AG09309 (cell line): ENCODE data around the gene VAV3.
"Not testable (repeated sequence)": the region's sequence is repeated elsewhere in the genome, so short reads cannot be mapped to it uniquely, and the experiment has no call there.

Experiments
- DNase-seq: peaks from one replicate; pipeline ENCODE4 v3.0.0-alpha.2; 2010; ENCODE audit warnings: low read depth
- H3K4me3 ChIP-seq: 2 replicates; pipeline ENCODE4 v1.5.1; 2011; ENCODE audit warnings: mild to moderate bottlenecking, low read depth, low read length, moderate library complexity; ENCODE audit not compliant: control insufficient read depth
- TF ChIP-seq, protein P1 (sequence below): IDR thresholded peaks from 2 replicates; pipeline ENCODE4 v1.5.1; 2011; ENCODE audit warnings: mild to moderate bottlenecking, low read depth, low read length, inconsistent platforms; ENCODE audit not compliant: insufficient read depth, control insufficient read depth; ENCODE audit errors: missing control alignments

VAV3 gene

DNA sequence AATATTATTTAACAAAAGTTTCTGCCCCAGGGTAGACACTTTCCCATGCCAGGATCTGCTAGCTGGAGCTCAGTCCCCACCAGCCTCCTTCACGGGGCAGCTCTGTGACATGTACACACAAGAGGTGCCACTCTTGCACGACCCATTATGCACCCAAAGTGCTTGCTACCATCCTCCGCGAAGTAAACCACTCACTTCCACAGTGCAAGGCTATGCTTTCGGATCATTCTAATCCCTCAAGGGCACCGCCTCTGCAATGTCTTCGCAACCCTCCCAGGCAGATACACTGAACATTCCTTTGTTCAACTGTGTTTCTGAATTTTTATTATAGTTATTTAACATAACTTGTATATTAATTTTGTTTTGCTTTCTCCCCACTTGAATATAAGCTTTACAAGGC, 303.8 kb downstream of the VAV3 start:
- DNase-seq: no peak
- TF ChIP-seq, protein P1, sequence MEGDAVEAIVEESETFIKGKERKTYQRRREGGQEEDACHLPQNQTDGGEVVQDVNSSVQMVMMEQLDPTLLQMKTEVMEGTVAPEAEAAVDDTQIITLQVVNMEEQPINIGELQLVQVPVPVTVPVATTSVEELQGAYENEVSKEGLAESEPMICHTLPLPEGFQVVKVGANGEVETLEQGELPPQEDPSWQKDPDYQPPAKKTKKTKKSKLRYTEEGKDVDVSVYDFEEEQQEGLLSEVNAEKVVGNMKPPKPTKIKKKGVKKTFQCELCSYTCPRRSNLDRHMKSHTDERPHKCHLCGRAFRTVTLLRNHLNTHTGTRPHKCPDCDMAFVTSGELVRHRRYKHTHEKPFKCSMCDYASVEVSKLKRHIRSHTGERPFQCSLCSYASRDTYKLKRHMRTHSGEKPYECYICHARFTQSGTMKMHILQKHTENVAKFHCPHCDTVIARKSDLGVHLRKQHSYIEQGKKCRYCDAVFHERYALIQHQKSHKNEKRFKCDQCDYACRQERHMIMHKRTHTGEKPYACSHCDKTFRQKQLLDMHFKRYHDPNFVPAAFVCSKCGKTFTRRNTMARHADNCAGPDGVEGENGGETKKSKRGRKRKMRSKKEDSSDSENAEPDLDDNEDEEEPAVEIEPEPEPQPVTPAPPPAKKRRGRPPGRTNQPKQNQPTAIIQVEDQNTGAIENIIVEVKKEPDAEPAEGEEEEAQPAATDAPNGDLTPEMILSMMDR: no peak
- H3K4me3 ChIP-seq: no peak overlapping the region

DNA sequence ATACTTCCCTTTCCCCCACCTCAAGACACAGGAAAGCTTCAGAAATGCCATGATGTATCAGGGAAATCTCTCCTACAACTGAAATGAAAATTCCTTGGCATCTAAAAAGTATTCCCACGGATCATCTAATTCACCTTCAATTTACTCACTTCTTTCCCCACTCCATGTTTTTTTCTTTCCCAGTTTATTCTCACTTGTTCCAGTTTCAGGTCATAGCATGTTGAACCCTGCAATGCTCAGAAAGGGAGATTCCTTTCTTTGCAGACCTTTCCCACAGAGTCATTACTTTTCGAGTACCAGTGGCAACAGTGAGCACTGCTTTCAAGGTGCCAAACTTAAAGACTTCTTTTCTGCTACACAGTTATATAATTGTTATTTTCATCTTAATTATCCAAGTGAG, 305.0 kb downstream of the VAV3 start:
- no peak overlapping the region for H3K4me3 ChIP-seq
- no peak for DNase-seq
- TF ChIP-seq, protein P1: no peak

DNA sequence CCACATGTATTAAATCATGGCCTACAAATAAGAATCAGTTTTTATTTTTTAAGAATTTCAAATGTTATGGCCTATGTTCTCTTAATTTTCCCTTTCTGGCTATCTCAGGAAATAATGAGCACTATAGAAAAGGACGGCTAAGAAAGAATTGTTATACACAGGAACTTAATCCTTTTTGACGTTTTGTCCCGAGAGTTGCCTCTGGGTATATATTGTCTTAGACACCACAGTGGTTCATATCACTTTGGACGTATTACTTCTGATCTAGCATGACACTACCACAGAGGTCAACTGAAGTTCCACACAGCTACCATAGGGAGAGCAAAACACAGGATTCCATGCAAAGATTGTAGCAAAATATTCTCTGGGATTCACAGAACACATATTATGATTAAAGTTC, 307.6 kb downstream of the VAV3 start:
- no peak overlapping the region for H3K4me3 ChIP-seq
- DNase-seq: no peak
- TF ChIP-seq, protein P1: no peak

DNA sequence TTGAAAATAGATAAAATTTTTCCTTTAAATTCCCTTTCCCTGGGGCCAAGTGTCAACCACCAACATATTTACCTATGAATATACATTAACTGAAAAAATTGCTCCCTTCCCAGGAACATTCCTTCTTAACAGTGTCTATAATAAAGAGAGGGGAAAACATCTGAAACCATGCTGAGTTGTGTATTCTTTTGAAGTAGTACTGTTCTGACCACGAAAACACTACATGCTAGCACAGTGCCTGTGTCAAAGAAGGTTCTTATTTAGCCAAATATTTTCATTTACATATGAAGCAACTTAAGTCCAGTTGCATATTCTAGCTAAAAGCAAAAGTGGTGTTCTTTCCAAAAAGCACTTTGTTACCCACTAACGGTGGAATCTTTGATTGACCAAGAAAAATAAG, 311.2 kb downstream of the VAV3 start:
- TF ChIP-seq, protein P1: no peak
- no peak overlapping the region for H3K4me3 ChIP-seq
- DNase-seq: no peak

DNA sequence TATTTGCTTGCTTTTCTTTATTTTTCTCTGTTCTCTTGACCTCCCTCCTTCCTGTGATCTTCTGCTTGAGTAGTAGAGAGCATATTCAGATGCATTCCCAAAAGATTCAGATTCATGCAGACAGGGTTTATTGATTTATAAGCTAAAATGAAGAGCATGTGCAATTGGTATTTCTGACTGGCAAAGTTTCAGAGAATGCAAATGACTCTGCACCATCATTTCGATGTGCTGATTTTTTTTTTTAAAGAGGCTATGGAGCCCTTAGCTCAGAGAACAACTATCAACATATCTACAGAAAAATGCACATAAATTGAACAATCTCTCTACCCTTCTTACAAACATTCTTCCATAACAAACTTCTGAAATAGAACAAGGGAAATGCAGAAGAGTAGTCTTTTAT, 312.0 kb downstream of the VAV3 start:
- no peak for DNase-seq
- TF ChIP-seq, protein P1: no peak
- no peak overlapping the region for H3K4me3 ChIP-seq

DNA sequence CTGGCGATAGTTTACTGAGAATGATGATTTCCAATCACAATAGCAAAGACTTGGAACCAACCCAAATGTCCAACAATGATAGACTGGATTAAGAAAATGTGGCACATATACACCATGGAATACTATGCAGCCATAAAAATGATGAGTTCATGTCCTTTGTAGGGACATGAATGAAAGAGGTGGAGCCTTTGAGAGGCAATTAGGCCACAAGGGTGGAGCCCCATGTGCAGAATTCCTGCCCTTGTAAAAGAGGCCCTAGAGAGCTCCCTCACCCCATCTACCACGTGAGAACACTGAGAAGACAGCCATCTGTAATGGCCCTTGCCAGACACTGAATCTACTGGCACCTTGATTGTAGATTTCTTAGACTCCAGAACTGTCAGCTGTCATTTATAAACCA, 314.2 kb downstream of the VAV3 start:
- not testable (repeated sequence) for H3K4me3 ChIP-seq, DNase-seq

DNA sequence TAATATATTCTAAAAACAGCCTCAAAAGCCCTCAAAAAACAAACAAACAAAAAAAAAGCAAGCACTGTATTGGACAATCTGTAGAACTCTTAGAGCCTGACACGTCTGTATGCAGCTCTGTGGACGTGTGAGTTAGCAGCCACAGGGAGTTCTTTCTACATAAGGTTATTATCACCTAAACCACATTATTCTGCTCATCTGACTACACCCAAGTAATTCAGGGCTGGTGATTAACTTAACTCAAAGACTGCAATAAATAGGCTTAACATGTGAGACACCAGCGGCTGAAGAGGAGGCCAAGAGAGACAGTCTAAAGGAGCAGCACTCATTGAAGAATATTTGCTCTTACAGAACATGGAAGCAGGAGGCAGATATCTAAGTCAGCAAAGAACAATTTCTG, 316.0 kb downstream of the VAV3 start:
- TF ChIP-seq, protein P1: no peak
- no peak overlapping the region for H3K4me3 ChIP-seq
- DNase-seq: no peak

DNA sequence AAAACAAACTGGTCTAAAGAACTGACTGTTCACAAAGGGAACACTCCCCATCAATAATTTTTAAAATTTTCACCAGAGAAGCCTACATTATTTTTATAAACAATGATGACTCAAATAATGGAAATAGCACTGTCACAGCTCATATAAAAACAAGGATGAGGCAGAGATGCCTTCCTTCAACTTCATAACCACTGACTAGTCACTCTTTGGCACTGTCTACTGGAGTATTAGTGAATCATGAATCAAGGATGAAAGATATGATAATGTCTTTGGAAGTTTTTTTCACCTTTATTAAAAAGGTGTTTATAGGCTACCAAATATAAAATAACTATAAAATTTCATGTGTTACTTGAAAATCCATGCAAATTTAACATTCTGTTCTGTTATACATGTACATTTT, 316.9 kb downstream of the VAV3 start:
- no peak overlapping the region for H3K4me3 ChIP-seq
- DNase-seq: peak; percentile 69
- TF ChIP-seq, protein P1: no peak
